ENCODE measurements around the gene MAP1LC3C. TPM values are rescaled to one million over a fixed set of nuclear protein-coding genes. Genes with fewer than 3 reads are reported as not detected.

Gene MAP1LC3C
- total and polyA plus RNA-seq, 9 of the 15 experiments (the other 6 are each of a cell fraction or from before 2014, with no cell fraction given): not detected

GRCh38 chr1:241998412-241998921, 431 bp downstream of the MAP1LC3C start (continued):
- TF ChIP-seq KAT2B (IDR thresholded peaks at IDR 0.05; ENCODE audit: low read depth, low read length) (peak; percentile 42), OTX1 (CRISPR knock-in tag; IDR thresholded peaks at IDR 0.05) (no peak), SPI1 (IDR thresholded peaks at IDR 0.05; ENCODE audit: borderline replicate concordance, low read depth, low read length) (peak; percentile 58; the same call in 1 of the 2 replicates), PHF21A (IDR thresholded peaks at IDR 0.05; ENCODE audit: borderline replicate concordance, low read depth) (peak; percentile 79; the same call in 1 of the 2 replicates), CREB3L1 (IDR thresholded peaks at IDR 0.05; ENCODE audit: borderline replicate concordance, low read depth) (0 out of 2 replicates have a peak, but pooled peaks have one; percentile 49), PURB (CRISPR knock-in tag; IDR thresholded peaks at IDR 0.05; ENCODE audit: low read depth) (no peak), E2F1 (CRISPR knock-in tag; IDR thresholded peaks at IDR 0.05) (no peak), THAP7 (CRISPR knock-in tag; IDR thresholded peaks at IDR 0.05) (no peak), SP1 (CRISPR knock-in tag; IDR thresholded peaks at IDR 0.05) (no peak), SRF (CRISPR knock-in tag; IDR thresholded peaks at IDR 0.05) (no peak), HOXB6 (CRISPR knock-in tag; IDR thresholded peaks at IDR 0.05; ENCODE audit: borderline replicate concordance) (no peak), CHD4 (IDR thresholded peaks at IDR 0.05; ENCODE audit: insufficient read depth, insufficient replicate concordance, low read depth, low read length, poor library complexity, severe bottlenecking) (no peak), L3MBTL2 (IDR thresholded peaks at IDR 0.05) (peak; percentile 59; the same call in 1 of the 2 replicates), REST (IDR thresholded peaks at IDR 0.05; ENCODE audit: borderline replicate concordance) (peak; percentile 68), REST (CRISPR knock-in tag; IDR thresholded peaks at IDR 0.05; ENCODE audit: low read depth) (no peak), ZNF764 (CRISPR knock-in tag; IDR thresholded peaks at IDR 0.05; ENCODE audit: low read depth) (no peak)
